ENCODE measurements around the gene RABGAP1L.

DNA sequence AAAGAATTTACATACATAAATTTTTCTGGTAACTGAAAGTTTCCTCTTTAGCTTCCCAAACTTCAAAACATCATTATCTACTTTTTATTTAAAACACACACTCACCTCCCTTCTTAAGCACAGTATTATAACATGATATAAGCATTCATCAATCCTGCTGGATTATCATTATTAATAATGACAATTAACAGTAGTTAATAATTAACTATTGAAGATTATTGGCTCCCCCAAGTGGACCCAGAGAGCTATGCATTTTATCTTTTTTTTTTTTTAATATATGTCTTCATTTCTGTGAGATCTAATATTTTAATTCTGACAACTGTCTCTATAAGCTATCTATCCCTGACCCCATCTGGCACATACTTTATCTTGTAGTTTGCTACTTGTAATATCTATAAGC, 588.3 kb downstream of the RABGAP1L start:
- TF ChIP-seq, protein P1, sequence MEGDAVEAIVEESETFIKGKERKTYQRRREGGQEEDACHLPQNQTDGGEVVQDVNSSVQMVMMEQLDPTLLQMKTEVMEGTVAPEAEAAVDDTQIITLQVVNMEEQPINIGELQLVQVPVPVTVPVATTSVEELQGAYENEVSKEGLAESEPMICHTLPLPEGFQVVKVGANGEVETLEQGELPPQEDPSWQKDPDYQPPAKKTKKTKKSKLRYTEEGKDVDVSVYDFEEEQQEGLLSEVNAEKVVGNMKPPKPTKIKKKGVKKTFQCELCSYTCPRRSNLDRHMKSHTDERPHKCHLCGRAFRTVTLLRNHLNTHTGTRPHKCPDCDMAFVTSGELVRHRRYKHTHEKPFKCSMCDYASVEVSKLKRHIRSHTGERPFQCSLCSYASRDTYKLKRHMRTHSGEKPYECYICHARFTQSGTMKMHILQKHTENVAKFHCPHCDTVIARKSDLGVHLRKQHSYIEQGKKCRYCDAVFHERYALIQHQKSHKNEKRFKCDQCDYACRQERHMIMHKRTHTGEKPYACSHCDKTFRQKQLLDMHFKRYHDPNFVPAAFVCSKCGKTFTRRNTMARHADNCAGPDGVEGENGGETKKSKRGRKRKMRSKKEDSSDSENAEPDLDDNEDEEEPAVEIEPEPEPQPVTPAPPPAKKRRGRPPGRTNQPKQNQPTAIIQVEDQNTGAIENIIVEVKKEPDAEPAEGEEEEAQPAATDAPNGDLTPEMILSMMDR (IDR thresholded peaks at IDR 0.05; ENCODE audit: low read depth, low read length), result peak; percentile 53
- no peak for TF ChIP-seq EZH2phosphoT487 (IDR thresholded peaks at IDR 0.05; ENCODE audit: low read depth)
